Neural progenitor cell (in vitro differentiated cells): ENCODE results near the gene ROR2. TPM values are rescaled to one million over a fixed set of nuclear protein-coding genes. Genes with fewer than 3 reads are reported as not detected.

Source experiments
- DNase-seq: peaks from one replicate; pipeline ENCODE4 v3.0.0-alpha.2; 2016; ENCODE audit warnings: low spot score
- H2AFZ ChIP-seq: fragments of 200-600 bp; sonication (generic); replicated peaks from 2 replicates; pipeline ENCODE4 v1.6.1; 2016; ENCODE audit warnings: antibody characterized with exemption
- H3F3A ChIP-seq: fragments of 200-600 bp; sonication (generic); 2 replicates; pipeline ENCODE4 v1.6.1; 2016; ENCODE audit warnings: antibody characterized with exemption, low read depth
- H3K27ac ChIP-seq: fragments of 200-600 bp; sonication (generic); 2 replicates; pipeline ENCODE4 v1.5.1; 2016; ENCODE audit warnings: mild to moderate bottlenecking
- H3K27me3 ChIP-seq: fragments of 200-600 bp; sonication (generic); 2 replicates; pipeline ENCODE4 v1.6.1; 2016; ENCODE audit warnings: mild to moderate bottlenecking, moderate library complexity
- H3K36me3 ChIP-seq: fragments of 200-600 bp; sonication (generic); 2 replicates; pipeline ENCODE4 v1.5.1; 2016
- H3K4me1 ChIP-seq: fragments of 200-600 bp; sonication (generic); 2 replicates; pipeline ENCODE4 v1.6.1; 2016; ENCODE audit warnings: mixed run types
- H3K4me2 ChIP-seq: fragments of 200-600 bp; sonication (generic); 2 replicates; pipeline ENCODE4 v1.6.1; 2016
- H3K4me3 ChIP-seq: fragments of 200-600 bp; sonication (generic); 2 replicates; pipeline ENCODE4 v1.5.1; 2016
- H3K79me2 ChIP-seq: fragments of 200-600 bp; sonication (generic); 2 replicates; pipeline ENCODE4 v1.6.1; 2016; ENCODE audit warnings: low read depth
- H3K9ac ChIP-seq: fragments of 200-600 bp; sonication (generic); 2 replicates; pipeline ENCODE4 v1.6.1; 2016
- H3K9me3 ChIP-seq: fragments of 200-600 bp; sonication (generic); 2 replicates; pipeline ENCODE4 v1.5.1; 2016; ENCODE audit warnings: low read depth
- H4K20me1 ChIP-seq: fragments of 200-600 bp; sonication (generic); 2 replicates; pipeline ENCODE4 v1.6.1; 2016; ENCODE audit warnings: low read depth
- H3K27ac Mint-ChIP-seq: 3 replicates; pipeline ENCODE4 v1.8.0; 2021; ENCODE audit warnings: mixed read lengths
- H3K27me3 Mint-ChIP-seq: 2 replicates; pipeline ENCODE4 v1.8.0; 2022; ENCODE audit warnings: low read depth, mild to moderate bottlenecking, inconsistent platforms, moderate library complexity, mixed read lengths; ENCODE audit not compliant: insufficient read depth
- H3K36me3 Mint-ChIP-seq: 3 replicates; pipeline ENCODE4 v1.8.0; 2021; ENCODE audit warnings: mixed read lengths
- H3K4me1 Mint-ChIP-seq: 3 replicates; pipeline ENCODE4 v1.8.0; 2021; ENCODE audit warnings: mixed read lengths
- H3K4me3 Mint-ChIP-seq: 3 replicates; pipeline ENCODE4 v1.8.0; 2021; ENCODE audit warnings: mild to moderate bottlenecking, moderate library complexity, mixed read lengths
- H3K9me3 Mint-ChIP-seq: 3 replicates; pipeline ENCODE4 v1.8.0; 2020; ENCODE audit warnings: mixed read lengths
- CTCF ChIP-seq: fragments of 200-600 bp; sonication (generic); IDR thresholded peaks from 2 replicates; pipeline ENCODE4 v1.5.1; 2017; ENCODE audit warnings: antibody characterized with exemption, mild to moderate bottlenecking
- EZH2 ChIP-seq: fragments of 200-600 bp; sonication (generic); IDR thresholded peaks from 2 replicates; pipeline ENCODE4 v1.6.1; 2017; ENCODE audit warnings: antibody characterized with exemption, mild to moderate bottlenecking, moderate library complexity
- EZH2phosphoT487 ChIP-seq: fragments of 200-600 bp; sonication (generic); IDR thresholded peaks from 2 replicates; pipeline ENCODE4 v1.6.1; 2017; ENCODE audit warnings: antibody characterized with exemption
- total RNA-seq: library from RNA; depleted of rRNA; stranded (reverse); fragments of >200 nt; gene quantifications from 2 replicates; pipeline ENCODE4 v1.2.3, GENCODE V29; 2015; ENCODE audit warnings: low replicate concordance

Gene ROR2
- total RNA-seq, 1 donor from 2014 or later: 20.1 TPM

GRCh38 chr9:91896513-91897121, 53.4 kb downstream of the ROR2 start:
- peaks cover 14% of the 10 kb centered on the region for H3K36me3 Mint-ChIP-seq
- peak overlapping the region; percentile 66 for H3K4me3 Mint-ChIP-seq
- H3K27me3 Mint-ChIP-seq: peaks cover 2% of the 10 kb centered on the region
- H3K27ac Mint-ChIP-seq: peak overlapping the region; percentile 80
- H3K36me3 ChIP-seq: no peaks in the 10 kb centered on the region
- no peak overlapping the region for H3K9ac ChIP-seq
- H3F3A ChIP-seq: no peaks in the 10 kb centered on the region
- H3K4me1 Mint-ChIP-seq: peaks cover 79% of the 10 kb centered on the region
- peaks cover 42% of the 10 kb centered on the region for H3K4me1 ChIP-seq
- H4K20me1 ChIP-seq: peaks cover 75% of the 10 kb centered on the region
- peak; percentile 58 for DNase-seq
- peaks cover 80% of the 10 kb centered on the region for H3K79me2 ChIP-seq
- no peak for TF ChIP-seq EZH2phosphoT487
- no peak for TF ChIP-seq CTCF
- no peak for TF ChIP-seq EZH2
- H3K9me3 Mint-ChIP-seq: no peaks in the 10 kb centered on the region
- H3K4me3 ChIP-seq: no peak overlapping the region
- peak overlapping the region; percentile 25 for H3K27ac ChIP-seq
- no peaks in the 10 kb centered on the region for H3K27me3 ChIP-seq
- H3K9me3 ChIP-seq: no peaks in the 10 kb centered on the region
- H3K4me2 ChIP-seq: peak overlapping the region; percentile 36
- H2AFZ ChIP-seq: no peak overlapping the region

GRCh38 chr9:91896097-91896496, 53.9 kb downstream of the ROR2 start:
- H3K36me3 ChIP-seq: no peaks in the 10 kb centered on the region
- DNase-seq: no peak
- H3K79me2 ChIP-seq: peaks cover 85% of the 10 kb centered on the region
- peaks cover 42% of the 10 kb centered on the region for H3K4me1 ChIP-seq
- no peak overlapping the region for H3K9ac ChIP-seq
- Mint-ChIP-seq H3K27me3 (peaks cover 2% of the 10 kb centered on the region), H3K9me3 (no peaks in the 10 kb centered on the region), H3K4me3 (no peak overlapping the region), H3K27ac (no peak overlapping the region), H3K4me1 (peaks cover 76% of the 10 kb centered on the region), H3K36me3 (peaks cover 14% of the 10 kb centered on the region)
- peak overlapping the region; percentile 25 for H3K27ac ChIP-seq
- no peak overlapping the region for H2AFZ ChIP-seq
- no peaks in the 10 kb centered on the region for H3K9me3 ChIP-seq
- H3K4me2 ChIP-seq: no peak overlapping the region
- peaks cover 73% of the 10 kb centered on the region for H4K20me1 ChIP-seq
- no peak overlapping the region for H3K4me3 ChIP-seq
- TF ChIP-seq EZH2phosphoT487: no peak
- no peaks in the 10 kb centered on the region for H3K27me3 ChIP-seq
- H3F3A ChIP-seq: no peaks in the 10 kb centered on the region

- H3K4me3 ChIP-seq: no peak overlapping the region
- peaks cover 45% of the 10 kb centered on the region for H3K4me1 ChIP-seq
- Mint-ChIP-seq H3K27me3 (peaks cover 2% of the 10 kb centered on the region), H3K36me3 (peaks cover 14% of the 10 kb centered on the region), H3K4me3 (no peak overlapping the region), H3K4me1 (peaks cover 76% of the 10 kb centered on the region), H3K9me3 (no peaks in the 10 kb centered on the region), H3K27ac (no peak overlapping the region)
- no peak for DNase-seq
- H3F3A ChIP-seq: no peaks in the 10 kb centered on the region
- no peak overlapping the region for H3K9ac ChIP-seq
- H3K4me2 ChIP-seq: no peak overlapping the region
- no peaks in the 10 kb centered on the region for H3K36me3 ChIP-seq
- H3K79me2 ChIP-seq: peaks cover 93% of the 10 kb centered on the region
- H2AFZ ChIP-seq: no peak overlapping the region
- H3K9me3 ChIP-seq: no peaks in the 10 kb centered on the region
- no peak for TF ChIP-seq CTCF
- no peak for TF ChIP-seq EZH2
- no peak for TF ChIP-seq EZH2phosphoT487
- no peaks in the 10 kb centered on the region for H3K27me3 ChIP-seq
- peaks cover 60% of the 10 kb centered on the region for H4K20me1 ChIP-seq
- no peak overlapping the region for H3K27ac ChIP-seq
Measured at GRCh38 chr9:91894536-91894935, 55.5 kb downstream of the ROR2 start.

- Histone ChIP-seq H3F3A (no peaks in the 10 kb centered on the region), H3K27ac (no peak overlapping the region), H3K4me3 (no peak overlapping the region), H3K4me1 (peaks cover 43% of the 10 kb centered on the region), H3K4me2 (no peak overlapping the region), H3K9ac (no peak overlapping the region), H3K9me3 (no peaks in the 10 kb centered on the region), H2AFZ (no peak overlapping the region), H4K20me1 (peaks cover 55% of the 10 kb centered on the region), H3K79me2 (peaks cover 93% of the 10 kb centered on the region), H3K36me3 (no peaks in the 10 kb centered on the region), H3K27me3 (no peaks in the 10 kb centered on the region)
- TF ChIP-seq EZH2 (no peak), EZH2phosphoT487 (no peak), CTCF (no peak)
- H3K36me3 Mint-ChIP-seq: peaks cover 14% of the 10 kb centered on the region
- H3K27me3 Mint-ChIP-seq: peaks cover 2% of the 10 kb centered on the region
- H3K4me1 Mint-ChIP-seq: peaks cover 74% of the 10 kb centered on the region
- no peak overlapping the region for H3K4me3 Mint-ChIP-seq
- no peak for DNase-seq
- no peak overlapping the region for H3K27ac Mint-ChIP-seq
- no peaks in the 10 kb centered on the region for H3K9me3 Mint-ChIP-seq
Measured at GRCh38 chr9:91894023-91894422, 56.0 kb downstream of the ROR2 start.
